Endodermal cell (in vitro differentiated cells): ENCODE data around the gene KCNMA1. TPM values are rescaled to one million over a fixed set of nuclear protein-coding genes. Genes with fewer than 3 reads are reported as not detected.

Experiments
- DNase-seq: peaks from one replicate; pipeline ENCODE4 v3.0.0-alpha.2; 2017
- H3K27ac ChIP-seq: 2 replicates; pipeline ENCODE4 v1.5.1; 2013; ENCODE audit warnings: mild to moderate bottlenecking, low read depth, low read length, moderate library complexity
- H3K27me3 ChIP-seq: 2 replicates; pipeline ENCODE4 v1.6.1; 2013; ENCODE audit warnings: mild to moderate bottlenecking, low read length, moderate library complexity; ENCODE audit not compliant: insufficient read depth, control insufficient read depth, poor library complexity, severe bottlenecking
- H3K36me3 ChIP-seq: 2 replicates; pipeline ENCODE4 v1.7.0; 2013; ENCODE audit warnings: mild to moderate bottlenecking, low read length, moderate library complexity; ENCODE audit not compliant: control insufficient read depth, insufficient read depth
- H3K4me1 ChIP-seq: one replicate; pipeline ENCODE4 v1.7.0; 2013; ENCODE audit warnings: low read length; ENCODE audit not compliant: control insufficient read depth, insufficient read depth
- H3K4me3 ChIP-seq: 2 replicates; pipeline ENCODE4 v1.5.1; 2013; ENCODE audit warnings: mild to moderate bottlenecking, low read length, moderate library complexity
- H3K9ac ChIP-seq: 2 replicates; pipeline ENCODE4 v1.6.1; 2013; ENCODE audit warnings: mild to moderate bottlenecking, low read length, moderate library complexity; ENCODE audit not compliant: poor library complexity, severe bottlenecking; ENCODE audit errors: extremely low read depth
- H3K9me3 ChIP-seq: 2 replicates; pipeline ENCODE4 v1.6.1; 2013; ENCODE audit warnings: mild to moderate bottlenecking, low read length, moderate library complexity; ENCODE audit not compliant: control insufficient read depth
- H3K27ac Mint-ChIP-seq: 2 replicates; pipeline ENCODE4 v1.8.0; 2020; ENCODE audit warnings: mixed read lengths
- H3K27me3 Mint-ChIP-seq: 2 replicates; pipeline ENCODE4 v1.8.0; 2021; ENCODE audit warnings: mild to moderate bottlenecking, mixed read lengths; ENCODE audit not compliant: insufficient read depth
- H3K36me3 Mint-ChIP-seq: 2 replicates; pipeline ENCODE4 v1.8.0; 2020; ENCODE audit warnings: low read depth, mixed read lengths
- H3K4me1 Mint-ChIP-seq: 2 replicates; pipeline ENCODE4 v1.8.0; 2020; ENCODE audit warnings: mixed read lengths
- H3K4me3 Mint-ChIP-seq: 2 replicates; pipeline ENCODE4 v1.8.0; 2020; ENCODE audit warnings: mild to moderate bottlenecking, moderate library complexity, mixed read lengths
- H3K9me3 Mint-ChIP-seq: 2 replicates; pipeline ENCODE4 v1.8.0; 2020; ENCODE audit warnings: mild to moderate bottlenecking, mixed read lengths
- WGBS, 2 experiments: methylation state at CpG; one replicate each; pipeline versions ENCODE4 v1.1.5 to v1.1.7; 2013; ENCODE audit warnings: missing lambda C conversion rate in 2 of 2, mixed read lengths in 1 of 2; ENCODE audit not compliant: insufficient coverage in 1 of 2, insufficient read length in 1 of 2; 5-methylcytosine and 5-hydroxymethylcytosine counted together
- total RNA-seq, 2 donors: library from RNA; stranded (reverse); fragmentation: NEBNext Ultra II Directional in 1 of 2; extraction: Animal tissue kit (Norgen Biotek cat#: 25700) in 1 of 2; gene quantifications; 2 replicates in 1 of 2; 3 replicates in 1 of 2; pipeline ENCODE4 v1.2.1, GENCODE V29; 2021
- TF ChIP-seq, protein P1 (sequence below): fragments of 200-600 bp; sonication (generic); conservative IDR thresholded peaks from 2 replicates; pipeline ENCODE4 v1.5.0; 2021; ENCODE audit warnings: antibody characterized with exemption, mild to moderate bottlenecking

KCNMA1 gene
- total RNA-seq, 2 donors from 2014 or later: 0.55 to 1.3 TPM

DNA sequence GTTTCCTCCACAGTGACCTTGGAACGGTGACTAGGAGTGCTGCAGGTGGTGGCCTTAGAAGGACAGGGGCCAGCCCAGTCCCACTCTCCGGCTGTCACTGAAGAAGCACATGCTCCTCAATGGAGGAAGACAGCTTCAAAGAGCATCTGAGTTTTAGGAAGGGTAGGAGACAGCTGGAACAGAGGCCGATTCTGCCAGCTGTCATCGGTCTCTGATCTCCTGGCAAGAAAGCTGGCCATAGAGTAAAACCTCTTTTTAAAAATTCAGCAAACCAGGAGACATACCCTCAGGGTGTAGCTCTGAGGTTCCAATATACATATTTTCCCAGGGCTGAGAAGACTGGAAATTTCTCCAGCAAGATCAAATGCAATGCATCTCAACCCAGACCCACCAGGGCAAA, 55.9 kb downstream of the KCNMA1 start:
- no peak overlapping the region for H3K27ac Mint-ChIP-seq
- TF ChIP-seq, protein P1, sequence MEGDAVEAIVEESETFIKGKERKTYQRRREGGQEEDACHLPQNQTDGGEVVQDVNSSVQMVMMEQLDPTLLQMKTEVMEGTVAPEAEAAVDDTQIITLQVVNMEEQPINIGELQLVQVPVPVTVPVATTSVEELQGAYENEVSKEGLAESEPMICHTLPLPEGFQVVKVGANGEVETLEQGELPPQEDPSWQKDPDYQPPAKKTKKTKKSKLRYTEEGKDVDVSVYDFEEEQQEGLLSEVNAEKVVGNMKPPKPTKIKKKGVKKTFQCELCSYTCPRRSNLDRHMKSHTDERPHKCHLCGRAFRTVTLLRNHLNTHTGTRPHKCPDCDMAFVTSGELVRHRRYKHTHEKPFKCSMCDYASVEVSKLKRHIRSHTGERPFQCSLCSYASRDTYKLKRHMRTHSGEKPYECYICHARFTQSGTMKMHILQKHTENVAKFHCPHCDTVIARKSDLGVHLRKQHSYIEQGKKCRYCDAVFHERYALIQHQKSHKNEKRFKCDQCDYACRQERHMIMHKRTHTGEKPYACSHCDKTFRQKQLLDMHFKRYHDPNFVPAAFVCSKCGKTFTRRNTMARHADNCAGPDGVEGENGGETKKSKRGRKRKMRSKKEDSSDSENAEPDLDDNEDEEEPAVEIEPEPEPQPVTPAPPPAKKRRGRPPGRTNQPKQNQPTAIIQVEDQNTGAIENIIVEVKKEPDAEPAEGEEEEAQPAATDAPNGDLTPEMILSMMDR: no peak
- no peak overlapping the region for H3K4me3 Mint-ChIP-seq
- H3K4me1 ChIP-seq: no peaks in the 10 kb centered on the region
- no peak overlapping the region for H3K4me3 ChIP-seq
- H3K9me3 Mint-ChIP-seq: no peaks in the 10 kb centered on the region
- 94 to 100% methylated on average over 1 to 4 of the region's 4 CpGs for WGBS, 2 experiments
- no peak for DNase-seq
- H3K9me3 ChIP-seq: no peaks in the 10 kb centered on the region
- H3K9ac ChIP-seq: no peak overlapping the region
- H3K27ac ChIP-seq: no peak overlapping the region
- H3K4me1 Mint-ChIP-seq: no peaks in the 10 kb centered on the region
- no peaks in the 10 kb centered on the region for H3K36me3 ChIP-seq
- H3K27me3 ChIP-seq: no peaks in the 10 kb centered on the region
- peaks cover 1% of the 10 kb centered on the region for H3K27me3 Mint-ChIP-seq
- no peaks in the 10 kb centered on the region for H3K36me3 Mint-ChIP-seq

- Histone ChIP-seq H3K9ac (no peak overlapping the region), H3K27me3 (no peaks in the 10 kb centered on the region), H3K4me1 (no peaks in the 10 kb centered on the region), H3K27ac (no peak overlapping the region), H3K9me3 (no peaks in the 10 kb centered on the region), H3K36me3 (no peaks in the 10 kb centered on the region), H3K4me3 (no peak overlapping the region)
- TF ChIP-seq, protein P1: no peak
- DNase-seq: no peak
- Mint-ChIP-seq H3K4me1 (no peaks in the 10 kb centered on the region), H3K9me3 (no peaks in the 10 kb centered on the region), H3K4me3 (no peak overlapping the region), H3K27me3 (no peaks in the 10 kb centered on the region), H3K36me3 (no peaks in the 10 kb centered on the region), H3K27ac (no peak overlapping the region)
- 95 to 97% methylated on average over 2 of the region's 2 CpGs for WGBS, 2 experiments
Observed at GRCh38 chr10:77580482-77580881, 57.1 kb downstream of the KCNMA1 start.

- DNase-seq: no peak
- no peak overlapping the region for H3K4me3 ChIP-seq
- TF ChIP-seq, protein P1: no peak
- H3K9me3 ChIP-seq: no peaks in the 10 kb centered on the region
- Mint-ChIP-seq H3K27me3 (no peaks in the 10 kb centered on the region), H3K9me3 (no peaks in the 10 kb centered on the region), H3K36me3 (no peaks in the 10 kb centered on the region), H3K4me3 (no peak overlapping the region), H3K27ac (no peak overlapping the region), H3K4me1 (no peaks in the 10 kb centered on the region)
- 92 to 94% methylated on average over 5 to 7 of the region's 7 CpGs for WGBS, 2 experiments
- no peaks in the 10 kb centered on the region for H3K36me3 ChIP-seq
- H3K9ac ChIP-seq: no peak overlapping the region
- H3K27me3 ChIP-seq: no peaks in the 10 kb centered on the region
- H3K4me1 ChIP-seq: no peaks in the 10 kb centered on the region
- no peak overlapping the region for H3K27ac ChIP-seq
Observed at GRCh38 chr10:77578583-77579227, 58.9 kb downstream of the KCNMA1 start.
